Memory B cell (primary cell): Measurements from ENCODE around the gene CCDC57.
"Not testable (repeated sequence)": the region's sequence is repeated elsewhere in the genome, so short reads cannot be mapped to it uniquely, and the experiment has no call there.

Experiments
- ATAC-seq: fragments of 150-1000 bp; cut with Tn5 transposase; 2 replicates; pipeline ENCODE4 v1.10.0; 2021; ENCODE audit warnings: low read depth, mild to moderate bottlenecking, moderate library complexity
- DNase-seq, 2 donors: peaks; one replicate each; pipeline ENCODE4 v3.0.0; 2022; ENCODE audit warnings: low spot score in 2 of 2
- H3K27ac Mint-ChIP-seq: one replicate; pipeline ENCODE4 v1.8.0; 2022; ENCODE audit warnings: mild to moderate bottlenecking, moderate library complexity, mixed read lengths
- H3K27me3 Mint-ChIP-seq: one replicate; pipeline ENCODE4 v1.8.0; 2022; ENCODE audit warnings: mixed read lengths
- H3K36me3 Mint-ChIP-seq: one replicate; pipeline ENCODE4 v1.8.0; 2022; ENCODE audit warnings: mild to moderate bottlenecking, mixed read lengths
- H3K4me1 Mint-ChIP-seq: one replicate; pipeline ENCODE4 v1.8.0; 2022; ENCODE audit warnings: mixed read lengths
- H3K4me3 Mint-ChIP-seq: one replicate; pipeline ENCODE4 v1.8.0; 2022; ENCODE audit warnings: mild to moderate bottlenecking, moderate library complexity, mixed read lengths
- H3K9me3 Mint-ChIP-seq: one replicate; pipeline ENCODE4 v1.8.0; 2022; ENCODE audit warnings: mixed read lengths

Gene CCDC57

GRCh38 chr17:82149401-82150099 is 63.1 kb downstream of the CCDC57 start:
- peaks cover 13% of the 10 kb centered on the region for H3K36me3 Mint-ChIP-seq
- no peak overlapping the region for H3K4me3 Mint-ChIP-seq
- ATAC-seq (no peak), DNase-seq (no peak)
- H3K9me3 Mint-ChIP-seq = peaks cover 1% of the 10 kb centered on the region
- H3K27me3 Mint-ChIP-seq = no peaks in the 10 kb centered on the region
- H3K4me1 Mint-ChIP-seq = peaks cover 2% of the 10 kb centered on the region
- no peak overlapping the region for H3K27ac Mint-ChIP-seq

GRCh38 chr17:82148997-82149396 is 63.6 kb downstream of the CCDC57 start:
- Mint-ChIP-seq H3K4me1 (peaks cover 2% of the 10 kb centered on the region), H3K27me3 (no peaks in the 10 kb centered on the region), H3K27ac (no peak overlapping the region), H3K9me3 (peaks cover 1% of the 10 kb centered on the region), H3K36me3 (peaks cover 13% of the 10 kb centered on the region), H3K4me3 (no peak overlapping the region)
- ATAC-seq (no peak), DNase-seq (no peak)

- no peaks in the 10 kb centered on the region for H3K4me1 Mint-ChIP-seq
- no peak overlapping the region for H3K27ac Mint-ChIP-seq
- DNase-seq (no peak), ATAC-seq (no peak)
- H3K9me3 Mint-ChIP-seq = peaks cover 1% of the 10 kb centered on the region
- H3K36me3 Mint-ChIP-seq = peaks cover 13% of the 10 kb centered on the region
- H3K27me3 Mint-ChIP-seq = no peaks in the 10 kb centered on the region
- H3K4me3 Mint-ChIP-seq = no peak overlapping the region
Observed at GRCh38 chr17:82148011-82148410, 64.6 kb downstream of the CCDC57 start.

GRCh38 chr17:82146663-82147654 is 65.7 kb downstream of the CCDC57 start:
- Mint-ChIP-seq H3K27ac (no peak overlapping the region), H3K27me3 (no peaks in the 10 kb centered on the region), H3K4me1 (no peaks in the 10 kb centered on the region), H3K36me3 (peaks cover 13% of the 10 kb centered on the region), H3K4me3 (no peak overlapping the region), H3K9me3 (peaks cover 1% of the 10 kb centered on the region)
- DNase-seq = no peak
- no peak for ATAC-seq

- ATAC-seq (no peak), DNase-seq (no peak)
- Mint-ChIP-seq H3K36me3 (peaks cover 13% of the 10 kb centered on the region), H3K27ac (no peak overlapping the region), H3K4me3 (no peak overlapping the region), H3K27me3 (no peaks in the 10 kb centered on the region), H3K9me3 (peaks cover 1% of the 10 kb centered on the region), H3K4me1 (no peaks in the 10 kb centered on the region)
Observed at GRCh38 chr17:82145550-82146155, 67.0 kb downstream of the CCDC57 start.

- Mint-ChIP-seq H3K27me3 (no peaks in the 10 kb centered on the region), H3K9me3 (peaks cover 1% of the 10 kb centered on the region), H3K4me1 (no peaks in the 10 kb centered on the region), H3K36me3 (peaks cover 13% of the 10 kb centered on the region), H3K27ac (no peak overlapping the region), H3K4me3 (no peak overlapping the region)
- ATAC-seq (no peak), DNase-seq (no peak)
Observed at GRCh38 chr17:82143333-82143732, 69.3 kb downstream of the CCDC57 start.

- H3K27me3 Mint-ChIP-seq, H3K4me3 Mint-ChIP-seq, H3K36me3 Mint-ChIP-seq, H3K27ac Mint-ChIP-seq, ATAC-seq, H3K4me1 Mint-ChIP-seq, DNase-seq, H3K9me3 Mint-ChIP-seq: not testable (repeated sequence)
Observed at GRCh38 chr17:82139961-82140360, 72.7 kb downstream of the CCDC57 start.

- Mint-ChIP-seq H3K27ac (no peak overlapping the region), H3K4me3 (no peak overlapping the region), H3K27me3 (no peaks in the 10 kb centered on the region), H3K9me3 (no peaks in the 10 kb centered on the region), H3K4me1 (no peaks in the 10 kb centered on the region), H3K36me3 (no peaks in the 10 kb centered on the region)
- no peak for ATAC-seq
- DNase-seq = no peak
Observed at GRCh38 chr17:82138511-82138992, 74.1 kb downstream of the CCDC57 start.

GRCh38 chr17:82134101-82134500 is 78.5 kb downstream of the CCDC57 start:
- Mint-ChIP-seq H3K9me3 (no peaks in the 10 kb centered on the region), H3K4me1 (no peaks in the 10 kb centered on the region), H3K27me3 (no peaks in the 10 kb centered on the region), H3K36me3 (no peaks in the 10 kb centered on the region), H3K27ac (no peak overlapping the region), H3K4me3 (no peak overlapping the region)
- ATAC-seq (no peak), DNase-seq (no peak)

GRCh38 chr17:82133166-82133953 is 79.3 kb downstream of the CCDC57 start:
- ATAC-seq, H3K4me3 Mint-ChIP-seq, H3K36me3 Mint-ChIP-seq, H3K27me3 Mint-ChIP-seq, H3K9me3 Mint-ChIP-seq, H3K4me1 Mint-ChIP-seq, DNase-seq, H3K27ac Mint-ChIP-seq: not testable (repeated sequence)

GRCh38 chr17:82129095-82129494 is 83.5 kb downstream of the CCDC57 start:
- no peaks in the 10 kb centered on the region for H3K9me3 Mint-ChIP-seq
- ATAC-seq = no peak
- no peaks in the 10 kb centered on the region for H3K27me3 Mint-ChIP-seq
- no peak overlapping the region for H3K4me3 Mint-ChIP-seq
- H3K4me1 Mint-ChIP-seq = no peaks in the 10 kb centered on the region
- H3K36me3 Mint-ChIP-seq = peaks cover 5% of the 10 kb centered on the region
- H3K27ac Mint-ChIP-seq = no peak overlapping the region
- DNase-seq = no peak

- ATAC-seq (no peak), DNase-seq (no peak)
- H3K36me3 Mint-ChIP-seq = peaks cover 7% of the 10 kb centered on the region
- H3K4me1 Mint-ChIP-seq = no peaks in the 10 kb centered on the region
- no peaks in the 10 kb centered on the region for H3K9me3 Mint-ChIP-seq
- H3K27ac Mint-ChIP-seq = no peak overlapping the region
- H3K27me3 Mint-ChIP-seq = no peaks in the 10 kb centered on the region
- H3K4me3 Mint-ChIP-seq = no peak overlapping the region
Observed at GRCh38 chr17:82128287-82128686, 84.4 kb downstream of the CCDC57 start.

- Mint-ChIP-seq H3K4me3 (no peak overlapping the region), H3K4me1 (no peaks in the 10 kb centered on the region), H3K27me3 (no peaks in the 10 kb centered on the region), H3K27ac (no peak overlapping the region), H3K36me3 (peaks cover 8% of the 10 kb centered on the region), H3K9me3 (no peaks in the 10 kb centered on the region)
- no peak for ATAC-seq
- DNase-seq = no peak
Observed at GRCh38 chr17:82127704-82128103, 84.9 kb downstream of the CCDC57 start.

- Mint-ChIP-seq H3K36me3 (peaks cover 8% of the 10 kb centered on the region), H3K4me1 (no peaks in the 10 kb centered on the region), H3K4me3 (no peak overlapping the region), H3K9me3 (no peaks in the 10 kb centered on the region), H3K27ac (no peak overlapping the region), H3K27me3 (no peaks in the 10 kb centered on the region)
- ATAC-seq = no peak
- no peak for DNase-seq
Observed at GRCh38 chr17:82127315-82127595, 85.4 kb downstream of the CCDC57 start.
